ENCODE data around the gene FAM118A.

- TF ChIP-seq CTCF (conservative IDR thresholded peaks at IDR 0.05; ENCODE audit: low read depth in 2 of 2) (no peak), POLR2AphosphoS5 (IDR thresholded peaks at IDR 0.05; ENCODE audit: low read depth) (no peak), EZH2phosphoT487 (IDR thresholded peaks at IDR 0.05; ENCODE audit: unreplicated experiment) (no peak), EZH2 (IDR thresholded peaks at IDR 0.05; ENCODE audit: low read depth, unreplicated experiment) (no peak), REST (IDR thresholded peaks at IDR 0.05; ENCODE audit: unreplicated experiment) (no peak), JUNB (IDR thresholded peaks at IDR 0.05; ENCODE audit: unreplicated experiment) (no peak)
These were observed 18.4 kb upstream of the FAM118A start for GRCh38 chr22:45291061-45291930.
